Esophagus mucosa (tissue), 1 donor: ENCODE measurements around the gene PRDM11. TPM values are rescaled to one million over a fixed set of nuclear protein-coding genes. Genes with fewer than 3 reads are reported as not detected.

Source experiments
- ATAC-seq: fragments of 200-7000 bp; cut with Tn5 transposase; one replicate; pipeline ENCODE4 v1.9.1; 2020
- total RNA-seq: library from RNA; stranded (reverse); gene quantifications from one replicate; pipeline ENCODE4 v1.2.4, GENCODE V29; 2023
- donor health status: DM: yes; HTN: yes; CAD: no.

PRDM11 gene
- total RNA-seq, 1 donor from 2014 or later = 5.7 TPM

DNA sequence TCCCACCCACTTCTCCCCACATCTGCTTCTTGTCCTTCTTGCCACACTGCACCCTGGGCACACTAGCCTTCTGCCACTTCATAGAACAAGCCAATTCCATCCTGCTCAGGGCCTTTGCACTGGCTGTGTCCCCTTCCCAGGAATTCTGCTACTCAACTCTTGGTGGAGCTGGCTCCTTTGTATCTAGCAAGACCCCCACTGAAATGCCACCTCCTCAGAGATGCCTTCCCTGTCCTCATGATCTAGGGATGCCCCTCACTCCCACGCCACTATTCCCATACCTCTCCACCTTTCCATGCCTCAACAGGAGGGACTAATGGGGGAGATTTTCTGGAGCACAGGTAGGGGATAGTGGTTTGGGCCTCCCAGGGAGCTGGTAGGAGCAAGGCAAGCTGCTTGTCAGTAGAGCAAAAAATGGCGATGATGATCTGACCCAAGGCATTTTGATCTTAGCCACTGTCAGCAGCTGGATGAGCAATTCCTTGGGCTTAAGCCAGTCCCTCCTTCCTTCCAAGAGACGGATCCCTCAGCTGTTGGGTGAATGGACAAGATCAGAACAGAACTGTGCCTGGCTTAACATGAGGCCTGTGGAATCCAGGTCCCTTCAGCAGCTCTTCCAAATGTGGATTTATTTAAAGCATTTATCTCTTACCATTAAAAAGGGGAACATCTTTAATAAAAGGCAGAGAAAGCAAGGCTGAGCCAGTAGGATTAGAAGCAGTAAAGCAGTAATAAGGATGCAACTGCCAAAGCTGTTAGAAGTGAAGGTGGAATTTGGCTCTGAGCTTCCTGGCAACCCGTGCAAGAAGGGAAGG, 4.0 kb upstream of the PRDM11 start:
- ATAC-seq = no peak

DNA sequence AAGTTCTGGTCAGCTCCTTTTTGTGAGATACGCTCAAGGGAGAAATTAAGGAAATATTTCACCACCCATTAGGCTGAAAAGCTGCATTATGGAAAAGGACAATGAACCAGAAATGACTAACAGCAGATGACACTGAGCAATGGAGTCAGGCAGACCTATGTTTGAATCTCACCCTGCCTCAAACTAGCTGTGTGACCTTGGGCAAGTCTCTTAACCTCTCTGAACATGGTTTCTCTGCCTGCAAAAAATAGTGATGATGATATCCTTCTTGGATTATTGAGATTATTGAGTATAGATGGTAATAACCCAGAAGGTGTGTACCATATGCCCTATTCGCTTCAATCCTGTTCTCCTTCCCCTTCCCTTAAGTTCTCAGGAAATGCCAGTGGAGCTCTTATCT, 2.9 kb upstream of the PRDM11 start:
- ATAC-seq = no peak

DNA sequence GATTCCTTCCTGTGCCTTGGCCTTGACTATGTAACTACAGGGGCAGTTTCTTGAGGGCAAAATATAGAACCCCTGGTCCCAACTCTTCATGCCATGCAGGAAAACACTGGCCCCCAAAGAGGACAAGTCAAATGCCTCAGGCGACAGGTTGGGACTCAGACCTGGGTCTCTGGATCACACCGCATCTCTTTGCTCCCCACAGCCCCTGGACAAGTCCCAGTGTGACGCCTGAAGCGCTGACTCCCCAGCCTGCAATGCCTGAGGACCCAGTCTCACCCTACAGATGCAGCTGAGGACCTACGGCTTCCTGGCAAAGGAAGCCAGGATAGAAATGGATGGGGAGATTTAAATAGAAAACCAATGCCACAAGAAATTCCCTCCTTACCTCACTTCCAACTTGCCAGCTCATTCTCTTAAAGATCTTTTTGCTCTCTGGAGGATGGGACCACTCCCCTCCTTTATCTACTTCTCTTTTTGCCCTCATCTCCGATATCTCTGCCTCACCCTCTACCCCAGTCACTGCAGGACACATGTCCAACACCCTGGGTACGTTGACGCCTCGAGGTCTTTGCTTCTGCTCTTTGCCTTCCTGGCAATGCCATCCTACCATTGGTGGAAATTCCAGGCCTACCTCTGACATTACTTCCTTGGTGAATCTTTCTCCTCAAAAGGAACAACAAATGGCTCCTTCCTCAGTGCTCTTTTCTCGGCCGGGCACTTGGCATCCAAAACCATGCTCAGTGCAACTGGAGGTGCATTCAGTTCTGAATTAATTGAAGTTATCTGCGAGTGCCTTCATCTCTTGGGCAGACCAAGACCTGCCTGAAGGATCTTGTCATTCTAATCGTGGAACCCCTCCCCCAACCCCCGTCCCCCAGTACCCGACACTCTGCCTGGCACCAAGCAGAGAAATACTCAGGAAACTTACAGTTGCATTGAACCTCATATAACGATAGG, 2.0 kb upstream of the PRDM11 start:
- no peak for ATAC-seq

DNA sequence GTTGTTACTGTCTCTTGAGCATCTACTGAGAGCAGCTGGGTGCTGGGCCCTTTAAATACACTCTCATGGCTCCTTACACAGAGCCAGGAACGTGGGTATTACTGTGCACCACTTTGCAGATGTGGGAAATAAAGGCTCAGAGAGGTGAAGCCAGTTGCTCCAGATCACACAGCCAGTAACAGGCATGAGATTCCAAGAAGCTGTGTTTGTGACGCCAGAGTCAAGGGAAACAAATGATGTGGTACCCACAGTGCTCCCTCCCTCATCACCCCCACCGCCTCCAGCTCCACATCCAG, 1.4 kb upstream of the PRDM11 start:
- no peak for ATAC-seq

DNA sequence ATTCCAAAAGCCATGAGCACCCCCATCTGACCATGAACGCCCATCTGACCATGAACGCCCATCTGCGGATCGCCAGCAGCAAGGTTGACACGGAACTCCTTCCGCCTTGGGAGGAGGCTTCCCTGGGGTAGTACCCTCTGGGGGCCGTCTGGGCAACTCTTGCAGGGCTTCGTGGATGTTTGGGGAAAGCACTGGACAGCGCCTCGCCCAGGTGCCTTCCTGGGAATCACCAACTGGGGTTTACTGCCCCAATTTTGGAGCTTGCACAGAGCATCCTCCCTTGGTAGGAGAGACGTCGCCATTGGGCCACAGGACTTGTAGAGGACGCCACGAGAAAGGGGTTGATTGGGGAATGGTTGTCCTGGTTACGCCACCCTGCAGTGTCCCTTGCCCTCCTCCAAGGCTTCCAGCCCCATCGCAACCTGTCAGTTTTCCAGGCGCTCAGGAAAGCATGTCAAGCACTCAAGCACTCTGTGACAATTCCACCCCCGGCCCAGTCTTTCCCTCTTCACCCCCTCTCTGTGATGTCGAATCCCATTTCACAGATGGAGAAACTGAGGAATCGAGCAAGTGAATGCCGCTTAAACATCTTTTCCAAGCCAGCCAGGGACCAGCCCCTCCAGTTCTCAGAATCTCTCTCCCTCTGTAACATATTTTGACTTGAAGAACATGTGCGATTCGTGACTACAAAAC, 914 bp upstream of the PRDM11 start:
- ATAC-seq = no peak

DNA sequence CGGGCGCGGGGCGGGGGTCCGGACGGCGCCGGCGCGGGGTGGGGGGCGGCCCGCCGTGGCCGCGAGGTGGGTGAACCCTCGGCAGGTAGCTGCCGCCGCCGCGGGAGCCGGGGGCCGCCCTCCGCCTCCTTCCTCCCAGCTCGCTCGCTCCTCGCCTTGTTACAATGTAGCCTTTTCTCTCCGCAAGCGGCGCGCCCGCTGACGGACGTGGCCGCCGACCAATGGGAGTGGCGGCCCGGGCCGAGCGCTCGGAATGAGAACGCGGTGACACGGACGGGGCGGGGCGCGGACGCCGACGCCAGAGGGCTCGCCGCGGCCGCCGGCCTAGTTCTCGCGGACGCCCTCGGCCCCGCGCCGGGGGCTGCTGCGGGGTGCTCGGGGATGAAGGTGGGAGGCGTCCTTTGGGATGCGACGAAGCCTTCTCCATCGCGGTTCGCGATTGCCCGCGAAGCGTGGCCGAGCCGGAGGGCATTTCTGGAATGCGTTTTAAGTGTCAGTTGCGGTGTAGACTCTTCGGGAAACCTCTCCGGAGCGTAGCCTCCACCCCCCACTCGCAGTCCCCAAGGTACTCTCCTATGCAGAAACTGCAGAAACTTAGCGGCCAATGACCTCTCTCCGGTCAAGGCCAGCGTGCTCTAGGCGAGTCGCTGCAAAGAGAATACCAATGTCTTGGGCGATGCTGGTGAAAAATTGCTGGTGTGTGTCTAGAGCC, 734 bp downstream of the PRDM11 start:
- peak; percentile 97 for ATAC-seq

DNA sequence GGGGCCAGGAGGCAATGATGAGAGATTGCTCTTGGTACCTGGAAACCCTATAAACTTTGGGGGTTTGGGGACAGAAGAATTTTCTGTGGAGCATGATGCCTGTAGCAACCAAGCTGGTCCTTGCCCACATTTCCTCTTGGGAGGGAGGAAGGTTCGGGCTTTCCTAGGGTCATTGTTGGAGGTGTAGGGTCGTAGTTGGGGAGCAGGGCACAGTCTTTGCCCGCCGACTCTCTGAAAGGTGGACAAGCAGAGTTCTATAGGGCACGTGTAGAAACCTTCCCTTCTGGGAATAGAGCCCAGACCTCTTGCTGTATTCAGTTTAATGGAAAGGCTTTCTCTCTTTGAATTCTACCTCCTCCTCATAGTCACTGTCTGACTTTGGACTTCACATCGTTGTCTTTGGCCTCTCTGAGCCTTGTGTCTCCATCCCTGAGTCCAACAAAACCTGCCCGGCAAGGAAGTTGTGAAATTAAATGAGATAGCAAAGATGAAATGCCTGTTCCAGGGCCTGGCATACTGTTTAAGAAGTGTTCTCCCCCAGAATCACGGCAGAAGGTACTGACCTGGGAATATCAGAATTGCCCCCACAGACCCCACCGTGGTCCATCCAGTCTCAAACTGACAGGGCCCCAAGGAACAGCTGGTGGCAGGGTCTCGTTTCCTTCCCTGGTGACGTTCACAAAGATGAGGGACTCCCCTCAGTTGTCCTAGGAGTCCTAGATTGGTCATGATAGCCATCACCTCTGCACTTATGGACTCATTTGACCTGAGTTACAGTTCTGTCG, 1.6 kb downstream of the PRDM11 start:
- ATAC-seq = peak; percentile 1

DNA sequence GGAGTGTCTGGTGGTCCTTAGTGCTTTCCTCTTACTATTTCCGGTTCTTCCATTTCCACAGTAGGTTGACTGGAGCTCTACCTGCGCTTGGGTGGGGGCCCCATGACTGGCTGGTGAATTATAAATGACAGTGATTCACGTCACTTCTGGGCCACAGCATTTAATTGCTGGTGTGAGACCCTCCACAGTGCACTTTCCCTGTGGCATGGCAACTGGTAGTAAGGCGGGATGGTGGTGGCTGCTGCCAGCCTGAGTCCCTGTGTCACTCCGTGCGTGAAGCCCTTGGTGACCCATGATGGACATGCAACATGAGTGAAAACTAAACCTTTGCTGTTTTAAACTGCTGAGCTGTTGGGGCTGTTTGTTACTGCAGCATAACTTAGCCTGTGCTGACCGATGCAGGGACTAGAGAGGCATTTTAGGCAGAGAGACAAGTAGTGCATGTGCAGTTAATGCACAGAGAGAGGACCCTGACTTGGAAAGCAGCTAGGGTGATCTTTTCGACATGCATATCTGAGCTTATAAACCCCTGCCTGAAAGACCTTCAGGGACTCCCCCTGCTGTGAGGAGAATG, 3.1 kb downstream of the PRDM11 start:
- no peak for ATAC-seq

DNA sequence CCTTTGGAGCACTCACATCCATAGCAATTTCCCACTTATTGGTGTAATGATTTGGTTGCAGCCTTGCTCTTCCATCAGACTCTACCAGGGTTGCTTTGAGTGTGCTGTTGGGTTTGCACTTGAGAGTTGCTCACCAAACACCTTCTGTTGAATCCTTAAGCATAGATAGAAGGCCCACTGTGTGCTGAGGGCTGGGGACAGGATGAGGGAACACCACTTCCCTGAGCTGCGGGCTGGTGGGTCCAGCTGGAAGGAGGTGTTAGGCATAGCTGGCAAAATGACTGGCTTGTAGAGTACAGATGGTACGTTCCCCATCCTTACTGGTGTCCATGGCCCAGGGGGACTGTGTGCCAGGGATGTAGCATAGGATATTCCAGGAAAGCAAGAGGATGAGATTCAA, 3.9 kb downstream of the PRDM11 start:
- ATAC-seq = no peak

DNA sequence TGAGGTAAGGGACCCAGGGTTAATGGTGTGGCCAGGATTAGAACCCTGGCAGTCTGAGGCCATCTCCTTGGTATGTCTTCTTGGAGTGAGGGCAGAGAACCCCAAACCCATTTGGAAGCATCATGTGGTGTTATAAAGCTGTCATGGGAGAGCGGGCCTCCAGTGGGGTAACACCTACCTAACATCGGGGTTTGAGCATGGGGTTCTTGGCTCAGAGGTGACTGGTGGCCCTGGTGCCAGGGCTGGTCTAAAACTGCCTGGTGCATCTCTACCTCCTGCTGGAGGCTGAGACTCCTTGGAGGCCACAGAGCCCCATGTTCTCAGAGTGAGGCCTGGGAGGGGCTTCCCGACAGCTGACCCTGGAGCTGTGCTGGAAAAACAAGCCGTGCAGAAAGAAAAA, 4.5 kb downstream of the PRDM11 start:
- no peak for ATAC-seq

DNA sequence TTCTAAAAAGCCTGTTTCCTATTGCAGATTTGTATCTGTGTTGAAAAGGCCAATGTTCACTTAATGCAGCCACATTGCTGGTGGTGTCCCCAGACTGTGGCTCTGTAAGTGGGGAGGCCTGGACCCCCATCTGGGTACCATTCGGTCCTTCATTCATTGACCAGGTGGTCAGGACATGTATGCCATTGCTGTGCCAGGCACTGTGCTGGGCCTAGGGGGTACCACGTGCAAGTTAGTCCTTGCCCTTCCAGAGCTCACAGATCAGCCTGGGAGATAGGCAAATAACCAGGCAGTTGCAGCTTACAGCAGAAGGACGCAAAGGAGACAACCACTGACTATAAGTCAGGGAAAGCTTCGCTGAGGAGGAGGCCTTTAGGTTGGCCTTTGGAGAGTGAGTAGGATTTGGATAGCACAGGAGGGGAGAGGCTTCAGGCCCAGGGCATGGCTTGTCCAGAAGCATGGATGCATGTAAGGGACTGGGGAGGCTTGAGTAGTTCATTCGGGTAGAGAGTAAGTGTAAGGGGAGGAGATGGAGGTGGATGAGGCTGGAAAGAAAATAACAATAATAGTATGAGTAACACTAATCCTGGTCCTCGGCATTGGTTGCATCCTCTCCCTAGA, 5.0 kb downstream of the PRDM11 start:
- ATAC-seq = no peak

DNA sequence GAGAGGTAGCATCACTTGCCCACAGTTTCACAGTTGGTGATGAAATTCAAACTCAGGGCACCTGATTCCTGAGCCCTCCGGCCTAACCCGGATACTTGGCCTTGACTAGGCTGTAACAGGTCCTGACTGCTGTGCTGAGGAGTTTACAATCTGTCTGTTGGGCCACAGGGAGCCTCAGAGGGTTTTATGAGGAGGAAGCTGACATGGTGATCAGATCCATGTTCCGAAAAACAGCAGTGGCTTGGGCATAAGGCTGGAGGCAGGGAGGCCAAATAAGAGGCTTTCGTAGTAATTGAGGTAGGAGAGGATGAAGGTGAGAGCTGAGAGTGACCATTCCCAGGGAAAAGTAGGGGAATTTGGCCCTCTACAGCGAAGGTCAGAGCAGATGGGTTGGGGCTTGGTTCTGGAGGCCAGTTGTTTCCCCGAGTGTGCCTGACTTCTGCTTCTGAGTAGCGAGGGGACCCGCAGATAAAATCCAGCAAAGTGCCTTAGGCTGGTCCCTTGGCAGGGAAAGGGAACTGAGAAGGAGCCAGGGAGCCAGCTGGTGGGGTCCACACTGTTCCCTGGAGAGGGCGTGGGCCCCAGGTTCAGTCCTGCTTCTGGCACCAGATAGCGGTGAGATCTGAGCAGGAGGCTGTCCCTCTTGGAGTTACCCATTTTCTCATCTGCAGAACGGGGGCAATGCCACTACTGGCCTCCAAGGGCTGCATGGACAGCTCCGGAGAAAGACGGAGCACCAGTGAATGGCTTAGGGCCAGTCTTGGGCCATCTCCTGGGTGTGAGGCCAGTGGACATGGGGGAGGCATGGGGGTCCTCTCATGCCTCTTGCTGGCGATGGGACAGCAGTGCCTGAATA, 6.5 kb downstream of the PRDM11 start:
- ATAC-seq = no peak

DNA sequence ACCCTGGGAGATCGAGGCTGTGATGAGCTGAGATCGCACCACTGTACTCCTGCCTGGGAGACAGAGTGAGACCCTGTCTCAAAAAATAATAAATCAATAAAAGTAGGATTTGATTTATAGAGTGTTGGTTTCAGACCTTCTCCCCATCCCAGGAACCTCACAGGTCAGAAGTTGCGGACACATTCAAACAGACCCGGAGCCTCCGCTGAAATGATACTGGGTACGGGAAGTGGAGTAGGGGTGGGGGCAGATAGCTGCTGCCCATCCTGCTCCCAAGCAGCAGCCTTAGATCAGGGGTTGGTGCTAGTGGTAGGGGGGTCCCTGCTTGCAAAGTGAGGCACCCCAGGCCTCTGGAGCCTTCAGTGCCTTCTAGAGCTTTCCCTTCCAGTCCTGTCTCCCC, 7.8 kb downstream of the PRDM11 start:
- ATAC-seq = no peak

DNA sequence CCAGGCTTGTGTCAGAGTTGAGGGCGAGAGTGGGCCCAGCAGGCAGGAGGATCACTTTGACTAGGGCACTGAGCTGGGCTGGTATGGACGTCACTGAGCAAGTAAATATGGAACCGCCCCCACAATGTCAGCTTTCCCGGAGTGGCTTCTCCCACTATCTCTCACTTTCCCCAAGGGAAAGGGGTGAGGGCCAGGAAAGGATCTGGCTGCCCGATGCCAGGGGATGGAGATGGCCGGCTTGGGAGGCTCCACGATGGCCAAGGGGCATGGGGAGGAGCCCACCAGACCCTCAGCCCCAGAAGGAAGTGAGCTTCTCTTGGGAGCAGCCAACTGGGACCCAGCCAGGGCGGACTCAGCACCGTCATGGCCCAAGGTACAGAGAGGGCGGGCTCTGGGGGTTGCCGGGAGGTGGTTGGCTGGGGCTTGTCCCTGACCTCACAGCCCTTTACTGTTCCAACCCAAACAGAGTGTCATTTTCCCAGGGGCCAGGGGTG, 8.7 kb downstream of the PRDM11 start:
- ATAC-seq = no peak

DNA sequence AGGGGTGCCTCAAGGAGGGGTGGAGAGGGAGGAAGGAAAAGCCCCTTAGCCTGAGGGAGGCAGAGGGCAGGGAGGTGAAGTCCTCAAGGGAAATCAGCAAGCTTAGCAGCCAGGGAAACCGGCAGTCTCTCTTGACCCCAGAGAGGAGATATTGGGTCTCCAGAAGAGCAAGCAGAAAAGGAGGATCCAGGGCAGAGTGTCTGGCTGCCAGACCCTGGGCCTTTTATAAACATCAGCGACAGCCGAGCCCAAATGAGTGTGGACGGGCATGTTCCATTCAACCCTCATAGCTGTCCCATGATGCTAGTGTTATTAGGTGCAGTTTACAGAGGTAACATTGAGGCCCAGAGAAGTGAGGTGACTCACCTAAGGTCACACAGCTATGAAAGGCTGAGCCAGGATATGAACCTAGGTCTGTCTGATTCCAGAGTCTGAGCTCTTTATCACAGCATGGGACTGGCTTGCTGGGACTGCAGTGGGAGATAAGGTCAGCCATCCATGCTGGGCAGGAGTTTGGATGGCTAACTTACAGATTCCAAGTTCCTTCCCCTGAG, 9.3 kb downstream of the PRDM11 start:
- peak; percentile 6 for ATAC-seq

DNA sequence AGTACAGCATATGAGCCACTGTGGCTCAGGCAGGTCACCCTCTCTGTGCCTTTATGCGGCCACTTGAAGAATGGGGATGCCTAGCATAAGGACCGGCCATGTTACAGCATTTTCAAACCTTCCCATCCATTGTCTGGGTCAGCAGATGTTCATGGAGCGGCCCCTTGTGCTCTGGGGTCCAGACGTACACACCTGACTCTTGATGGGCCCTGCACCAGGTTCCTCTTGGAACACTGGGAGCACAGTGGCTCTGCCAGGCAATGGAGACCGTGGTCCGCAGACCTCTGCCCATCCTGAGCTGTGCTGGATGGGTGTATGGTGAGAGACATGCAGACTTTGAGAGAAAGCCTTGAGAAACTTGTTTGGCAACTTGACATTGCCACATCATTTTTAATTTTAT, 9.8 kb downstream of the PRDM11 start:
- no peak for ATAC-seq

DNA sequence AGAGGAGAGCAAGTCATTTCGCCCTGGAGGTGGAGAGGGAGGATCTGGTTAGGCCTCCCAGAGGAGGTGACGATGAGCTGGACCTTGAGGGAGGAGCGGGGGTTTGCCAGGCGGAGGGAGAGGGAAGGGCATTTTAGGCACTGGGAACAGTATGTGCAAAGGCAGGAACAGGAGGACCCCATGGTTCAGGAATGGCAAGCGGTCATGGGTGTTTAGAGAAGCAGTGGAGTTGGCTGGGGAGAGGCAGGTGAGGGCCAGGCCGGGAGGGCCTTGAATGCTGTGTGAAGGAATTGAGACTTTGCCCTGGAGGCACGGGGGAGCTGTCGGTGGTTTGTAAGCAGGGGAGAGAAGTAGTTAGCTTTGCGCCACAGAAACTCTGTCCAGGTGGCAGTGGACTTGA, 10.3 kb downstream of the PRDM11 start:
- no peak for ATAC-seq

DNA sequence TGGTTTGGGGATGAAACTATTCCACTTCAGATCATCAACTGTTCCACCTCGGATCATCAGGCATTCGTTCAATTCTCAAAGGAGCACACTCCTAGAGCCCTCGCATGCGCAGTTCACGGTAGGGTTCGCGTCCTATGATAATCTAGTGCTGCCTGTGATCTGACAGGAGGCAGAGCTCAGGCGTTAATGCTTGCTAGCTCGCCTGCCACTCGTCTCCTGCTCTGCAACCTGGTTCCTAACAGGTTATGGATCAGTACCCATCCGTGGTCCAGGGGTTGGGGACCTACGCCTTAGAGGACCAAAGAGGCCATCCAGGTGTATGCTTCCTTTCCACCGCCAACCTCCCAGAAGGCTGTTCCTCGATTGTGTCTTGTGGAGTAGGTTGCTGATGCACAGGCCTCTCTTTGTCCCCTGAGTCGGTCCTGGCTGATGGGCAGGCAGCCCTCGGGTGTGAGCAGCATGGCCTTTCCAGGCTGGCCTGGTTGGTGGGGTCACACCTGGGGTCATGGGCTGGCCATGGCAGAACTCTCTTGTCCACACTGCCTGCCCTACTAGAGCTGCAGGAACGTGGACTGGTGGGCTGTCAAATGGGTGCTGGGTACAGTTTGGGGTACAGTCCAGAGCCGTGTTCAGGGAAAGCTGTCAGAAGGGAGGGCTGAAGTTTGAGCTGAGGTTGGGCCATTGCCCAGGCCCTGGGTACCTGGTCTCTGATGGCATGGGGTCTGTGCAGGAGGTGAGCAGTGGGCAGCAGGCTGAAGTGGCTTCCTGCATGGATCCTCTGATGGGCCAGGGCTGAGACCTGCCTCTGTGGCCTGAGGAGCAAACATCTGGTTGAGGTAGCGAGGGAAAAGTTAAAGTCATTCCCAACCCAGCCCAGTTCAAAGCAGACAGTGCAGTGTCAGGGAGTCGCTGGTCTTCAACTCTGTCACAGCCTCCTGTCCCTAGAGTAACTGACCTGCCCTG, 11.1 kb downstream of the PRDM11 start:
- ATAC-seq = no peak
